ENCODE results near the gene TEAD1. TPM values are rescaled to one million over a fixed set of nuclear protein-coding genes. Genes with fewer than 3 reads are reported as not detected.
A peak's percentile ranks its signal among the peaks of the same experiment; 100 is the strongest.

TEAD1 gene
- polyA plus RNA-seq, 1 donor (not counting 4 experiments of a cell fraction or from before 2014, with no cell fraction given) = 32.7 TPM

- no peaks in the 10 kb centered on the region for H3K27me3 ChIP-seq (ENCODE audit: control insufficient read depth, extremely low read depth, insufficient read depth, low read length)
- H3K4me1 ChIP-seq (ENCODE audit: control insufficient read depth, extremely low read depth, insufficient read depth, low read length) = peaks cover 5% of the 10 kb centered on the region
- DNase-seq (ENCODE audit: low read depth, low spot score) (no peak), FAIRE-seq (no peak)
- H3K27ac ChIP-seq (ENCODE audit: control insufficient read depth, insufficient read depth, low read length) = no peak overlapping the region
- H3K9ac ChIP-seq (ENCODE audit: control insufficient read depth, extremely low read depth, insufficient read depth, low read length) = no peak overlapping the region
- H3K36me3 ChIP-seq (ENCODE audit: control insufficient read depth in 2 of 2, extremely low read depth in 1 of 2, insufficient read depth in 2 of 2, low read length in 2 of 2) = peaks cover 4 to 12% of the 10 kb centered on the region in 2 experiments
- peak overlapping the region; percentile 4 for H3K4me2 ChIP-seq (ENCODE audit: control insufficient read depth, extremely low read depth, insufficient read depth, low read depth, low read length)
- no peak overlapping the region for H3K4me3 ChIP-seq (ENCODE audit: control insufficient read depth in 2 of 3, extremely low read depth in 1 of 3, insufficient read depth in 2 of 3, low read depth in 1 of 3, low read length in 3 of 3)
- H2AFZ ChIP-seq (ENCODE audit: control insufficient read depth, low read length) = no peak overlapping the region
- no peaks in the 10 kb centered on the region for H3K9me1 ChIP-seq (ENCODE audit: control insufficient read depth, extremely low read depth, insufficient read depth, low read length)
- no peak for TF ChIP-seq EZH2 (IDR thresholded peaks at IDR 0.05; ENCODE audit: low read length)
- no peak for TF ChIP-seq CTCF (optimal IDR thresholded peaks at IDR 0.05 in 1 of 3, IDR thresholded peaks at IDR 0.05 in 1 of 3, conservative IDR thresholded peaks at IDR 0.05 in 1 of 3; ENCODE audit: extremely low read depth in 1 of 3, insufficient read depth in 2 of 3, low read length in 3 of 3)
- dilution Hi-C loops (cut with MboI; ENCODE audit: extremely low pct_ligation_motif_present, low sequenced_read_pairs) = loop anchor here (25.0 kb wide), 1 partner anchor 176 kb away; no protein-coding TSS in a partner anchor
- no peaks in the 10 kb centered on the region for H4K20me1 ChIP-seq (ENCODE audit: control insufficient read depth, extremely low read depth, insufficient read depth, low read length)
- no peaks in the 10 kb centered on the region for H3K79me2 ChIP-seq (ENCODE audit: control insufficient read depth, insufficient read depth, low read length)
- no peaks in the 10 kb centered on the region for H3K9me3 ChIP-seq (ENCODE audit: control insufficient read depth, low read depth, low read length)
Measured at GRCh38 chr11:12986194-12986898, 312.1 kb downstream of the TEAD1 start.

- H2AFZ ChIP-seq (ENCODE audit: control insufficient read depth, low read length) = no peak overlapping the region
- no peaks in the 10 kb centered on the region for H3K79me2 ChIP-seq (ENCODE audit: control insufficient read depth, insufficient read depth, low read length)
- H3K9me3 ChIP-seq (ENCODE audit: control insufficient read depth, low read depth, low read length) = no peaks in the 10 kb centered on the region
- no peaks in the 10 kb centered on the region for H4K20me1 ChIP-seq (ENCODE audit: control insufficient read depth, extremely low read depth, insufficient read depth, low read length)
- FAIRE-seq (no peak), DNase-seq (ENCODE audit: low read depth, low spot score) (peak; percentile 41)
- H3K27me3 ChIP-seq (ENCODE audit: control insufficient read depth, extremely low read depth, insufficient read depth, low read length) = no peaks in the 10 kb centered on the region
- H3K36me3 ChIP-seq (ENCODE audit: control insufficient read depth in 2 of 2, extremely low read depth in 1 of 2, insufficient read depth in 2 of 2, low read length in 2 of 2) = peaks cover 4 to 7% of the 10 kb centered on the region in 2 experiments
- peaks cover 21% of the 10 kb centered on the region for H3K4me1 ChIP-seq (ENCODE audit: control insufficient read depth, extremely low read depth, insufficient read depth, low read length)
- H3K4me3 ChIP-seq (ENCODE audit: control insufficient read depth in 2 of 3, extremely low read depth in 1 of 3, insufficient read depth in 2 of 3, low read depth in 1 of 3, low read length in 3 of 3) = peak overlapping the region in 2 of 3 experiments; percentile 53 to 69
- dilution Hi-C loops (cut with MboI; ENCODE audit: extremely low pct_ligation_motif_present, low sequenced_read_pairs) = loop anchor here (25.0 kb wide), 1 partner anchor 173 kb away; no protein-coding TSS in a partner anchor
- no peaks in the 10 kb centered on the region for H3K9me1 ChIP-seq (ENCODE audit: control insufficient read depth, extremely low read depth, insufficient read depth, low read length)
- TF ChIP-seq EZH2 (IDR thresholded peaks at IDR 0.05; ENCODE audit: low read length) = no peak
- no peak for TF ChIP-seq CTCF (optimal IDR thresholded peaks at IDR 0.05 in 1 of 3, IDR thresholded peaks at IDR 0.05 in 1 of 3, conservative IDR thresholded peaks at IDR 0.05 in 1 of 3; ENCODE audit: extremely low read depth in 1 of 3, insufficient read depth in 2 of 3, low read length in 3 of 3)
- peak overlapping the region; percentile 65 for H3K9ac ChIP-seq (ENCODE audit: control insufficient read depth, extremely low read depth, insufficient read depth, low read length)
- peak overlapping the region; percentile 50 for H3K27ac ChIP-seq (ENCODE audit: control insufficient read depth, insufficient read depth, low read length)
- no peak overlapping the region for H3K4me2 ChIP-seq (ENCODE audit: control insufficient read depth, extremely low read depth, insufficient read depth, low read depth, low read length)
Measured at GRCh38 chr11:12989428-12990161, 315.4 kb downstream of the TEAD1 start.
